ENCODE data around the gene ADSS1. TPM values are rescaled to one million over a fixed set of nuclear protein-coding genes. Genes with fewer than 3 reads are reported as not detected.

The ADSS1 gene
- total RNA-seq, 1 experiment from 2014 or later, result 9.9 TPM

DNA sequence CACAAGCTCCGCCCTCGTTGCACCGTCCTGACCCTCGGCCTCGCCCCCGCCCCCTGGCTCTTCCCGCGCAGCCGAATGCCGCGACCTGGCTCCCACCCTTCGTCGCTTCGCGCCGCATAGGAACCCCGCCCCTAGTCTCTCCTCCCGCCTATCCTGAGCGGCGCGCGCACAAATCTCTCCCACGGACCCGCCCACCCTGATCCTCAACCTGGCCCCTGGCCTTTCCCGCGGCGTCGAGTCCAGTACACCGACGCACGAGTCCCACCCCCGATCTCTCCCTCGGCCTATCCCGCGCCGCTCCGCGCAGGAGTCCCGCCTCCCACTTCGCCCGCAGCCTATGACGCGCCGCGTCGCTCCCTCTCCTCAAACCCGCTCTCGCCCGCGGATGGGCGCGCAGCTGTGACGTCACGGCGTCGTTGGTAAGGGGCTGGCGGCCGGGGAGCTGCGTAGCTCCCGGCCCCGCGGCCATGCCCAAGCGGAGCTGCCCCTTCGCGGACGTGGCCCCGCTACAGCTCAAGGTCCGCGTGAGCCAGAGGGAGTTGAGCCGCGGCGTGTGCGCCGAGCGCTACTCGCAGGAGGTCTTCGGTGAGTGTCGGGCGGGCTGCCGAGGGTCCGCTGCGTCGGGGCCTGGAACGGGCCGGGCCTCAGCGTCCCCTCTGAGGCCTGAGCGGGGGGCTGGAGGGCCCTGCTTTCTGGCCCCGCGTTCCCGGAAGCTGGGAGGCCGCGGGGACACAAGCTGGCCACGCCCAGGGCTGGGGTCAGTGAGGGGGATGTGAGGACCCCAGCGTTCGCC, 28.9 kb downstream of the ADSS1 start, which contains the start of gene SIVA1 (continued):
- TF ChIP-seq, protein P1, sequence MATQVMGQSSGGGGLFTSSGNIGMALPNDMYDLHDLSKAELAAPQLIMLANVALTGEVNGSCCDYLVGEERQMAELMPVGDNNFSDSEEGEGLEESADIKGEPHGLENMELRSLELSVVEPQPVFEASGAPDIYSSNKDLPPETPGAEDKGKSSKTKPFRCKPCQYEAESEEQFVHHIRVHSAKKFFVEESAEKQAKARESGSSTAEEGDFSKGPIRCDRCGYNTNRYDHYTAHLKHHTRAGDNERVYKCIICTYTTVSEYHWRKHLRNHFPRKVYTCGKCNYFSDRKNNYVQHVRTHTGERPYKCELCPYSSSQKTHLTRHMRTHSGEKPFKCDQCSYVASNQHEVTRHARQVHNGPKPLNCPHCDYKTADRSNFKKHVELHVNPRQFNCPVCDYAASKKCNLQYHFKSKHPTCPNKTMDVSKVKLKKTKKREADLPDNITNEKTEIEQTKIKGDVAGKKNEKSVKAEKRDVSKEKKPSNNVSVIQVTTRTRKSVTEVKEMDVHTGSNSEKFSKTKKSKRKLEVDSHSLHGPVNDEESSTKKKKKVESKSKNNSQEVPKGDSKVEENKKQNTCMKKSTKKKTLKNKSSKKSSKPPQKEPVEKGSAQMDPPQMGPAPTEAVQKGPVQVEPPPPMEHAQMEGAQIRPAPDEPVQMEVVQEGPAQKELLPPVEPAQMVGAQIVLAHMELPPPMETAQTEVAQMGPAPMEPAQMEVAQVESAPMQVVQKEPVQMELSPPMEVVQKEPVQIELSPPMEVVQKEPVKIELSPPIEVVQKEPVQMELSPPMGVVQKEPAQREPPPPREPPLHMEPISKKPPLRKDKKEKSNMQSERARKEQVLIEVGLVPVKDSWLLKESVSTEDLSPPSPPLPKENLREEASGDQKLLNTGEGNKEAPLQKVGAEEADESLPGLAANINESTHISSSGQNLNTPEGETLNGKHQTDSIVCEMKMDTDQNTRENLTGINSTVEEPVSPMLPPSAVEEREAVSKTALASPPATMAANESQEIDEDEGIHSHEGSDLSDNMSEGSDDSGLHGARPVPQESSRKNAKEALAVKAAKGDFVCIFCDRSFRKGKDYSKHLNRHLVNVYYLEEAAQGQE (IDR thresholded peaks at IDR 0.05; ENCODE audit: low read depth), result no peak
- TF ChIP-seq ZNF274 (IDR thresholded peaks at IDR 0.05; ENCODE audit: low read depth, low read length) (no peak), YY1 (IDR thresholded peaks at IDR 0.05; ENCODE audit: extremely low read depth, insufficient replicate concordance, low read depth, low read length) (peak; percentile 73), EZH2 (IDR thresholded peaks at IDR 0.05) (no peak), SIN3A (IDR thresholded peaks at IDR 0.05; ENCODE audit: low read depth) (no peak), EZH2phosphoT487 (IDR thresholded peaks at IDR 0.05; ENCODE audit: borderline replicate concordance) (no peak), POLR2AphosphoS5 (IDR thresholded peaks at IDR 0.05; ENCODE audit: low read depth, low read length) (peak; percentile 74), RAD21 (IDR thresholded peaks at IDR 0.05; ENCODE audit: low read depth) (no peak), TCF7L2 (IDR thresholded peaks at IDR 0.05; ENCODE audit: borderline replicate concordance, extremely low read depth, insufficient read depth, insufficient read length) (peak; percentile 13), FOSL1 (IDR thresholded peaks at IDR 0.05; ENCODE audit: low read depth) (no peak), EGR1 (IDR thresholded peaks at IDR 0.05; ENCODE audit: low read depth) (no peak)
- TF ChIP-seq, protein P2, sequence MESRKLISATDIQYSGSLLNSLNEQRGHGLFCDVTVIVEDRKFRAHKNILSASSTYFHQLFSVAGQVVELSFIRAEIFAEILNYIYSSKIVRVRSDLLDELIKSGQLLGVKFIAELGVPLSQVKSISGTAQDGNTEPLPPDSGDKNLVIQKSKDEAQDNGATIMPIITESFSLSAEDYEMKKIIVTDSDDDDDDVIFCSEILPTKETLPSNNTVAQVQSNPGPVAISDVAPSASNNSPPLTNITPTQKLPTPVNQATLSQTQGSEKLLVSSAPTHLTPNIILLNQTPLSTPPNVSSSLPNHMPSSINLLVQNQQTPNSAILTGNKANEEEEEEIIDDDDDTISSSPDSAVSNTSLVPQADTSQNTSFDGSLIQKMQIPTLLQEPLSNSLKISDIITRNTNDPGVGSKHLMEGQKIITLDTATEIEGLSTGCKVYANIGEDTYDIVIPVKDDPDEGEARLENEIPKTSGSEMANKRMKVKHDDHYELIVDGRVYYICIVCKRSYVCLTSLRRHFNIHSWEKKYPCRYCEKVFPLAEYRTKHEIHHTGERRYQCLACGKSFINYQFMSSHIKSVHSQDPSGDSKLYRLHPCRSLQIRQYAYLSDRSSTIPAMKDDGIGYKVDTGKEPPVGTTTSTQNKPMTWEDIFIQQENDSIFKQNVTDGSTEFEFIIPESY (IDR thresholded peaks at IDR 0.05; ENCODE audit: extremely low read depth, insufficient replicate concordance, low read length), result no peak
